Ovary (tissue), 9 donors: ENCODE results near the gene PLPP7. TPM values are rescaled to one million over a fixed set of nuclear protein-coding genes. Genes with fewer than 3 reads are reported as not detected.

Experiments used
- DNase-seq, 5 donors: peaks; one replicate each; pipeline ENCODE4 v3.0.0-alpha.2; 2019 to 2020
- H3K27ac ChIP-seq, 2 donors: fragments of 200-600 bp; one replicate each; pipeline versions ENCODE4 v1.5.1 to v1.8.0; 2019 to 2022
- H3K27me3 ChIP-seq: fragments of 200-600 bp; one replicate; pipeline ENCODE4 v1.8.0; 2022
- H3K36me3 ChIP-seq: fragments of 200-600 bp; sonication (generic); one replicate; pipeline ENCODE4 v1.5.1; 2019
- H3K4me1 ChIP-seq: one replicate; pipeline ENCODE4 v1.8.1; 2013; ENCODE audit warnings: mild to moderate bottlenecking, moderate library complexity; ENCODE audit not compliant: insufficient read depth
- H3K4me3 ChIP-seq: fragments of 200-600 bp; sonication (generic); one replicate; pipeline ENCODE4 v1.5.1; 2017
- H3K9me3 ChIP-seq, 2 donors: fragments of 200-600 bp in 1 of 2; sonication (generic) in 1 of 2; one replicate each; pipeline versions ENCODE4 v1.5.1 to v1.8.1; 2013 to 2019; ENCODE audit warnings: mild to moderate bottlenecking in 1 of 2, moderate library complexity in 1 of 2
- CTCF ChIP-seq, 3 donors: fragments of 450-650 bp in 2 of 3; fragments of 200-600 bp in 1 of 3; IDR thresholded peaks; one replicate each; pipeline versions ENCODE4 v1.5.1 to v1.8.0; 2016 to 2022; ENCODE audit warnings: antibody characterized with exemption in 3 of 3, mild to moderate bottlenecking in 1 of 3
- EP300 ChIP-seq: sonication (generic); formaldehyde crosslinking; IDR thresholded peaks from one replicate; pipeline ENCODE4 v1.6.1; 2017; ENCODE audit warnings: antibody characterized with exemption
- POLR2A ChIP-seq: fragments of 450-650 bp; IDR thresholded peaks from one replicate; pipeline ENCODE4 v1.6.1; 2017; ENCODE audit warnings: antibody characterized with exemption, mild to moderate bottlenecking, moderate library complexity
- WGBS, 3 donors: extraction: QIAGEN DNeasy Blood & Tissue Kit in 1 of 3; methylation state at CpG; one replicate each; pipeline versions ENCODE4 v1.1.5 to v1.1.7; 2013 to 2017; 5-methylcytosine and 5-hydroxymethylcytosine counted together
- intact Hi-C, 4 donors: fragments of 100-400 bp; cut with DNase I; formaldehyde crosslinking; loops; one replicate each; pipeline versions ENCODE4 v1.11.0 to v1.15.1; 2022 to 2023
- polyA plus RNA-seq, 2 donors: library from polyadenylated mRNA; stranded (reverse); fragments of 200-250 nt in 1 of 2; fragments of 350-450 nt in 1 of 2; fragmentation: Illumina TruSeq in 1 of 2; extraction: RNeasy Lipid Tissue Mini Kit (QIAGEN cat#74804) in 1 of 2; gene quantifications; one replicate each; pipeline ENCODE4 v1.2.3, GENCODE V29; 2013 to 2014
- total RNA-seq, 7 donors: library from RNA; depleted of rRNA in 2 of 7; stranded (reverse); fragments of >200 nt in 2 of 7; fragmentation: NEBNext Ultra II Directional in 3 of 7; extraction: Animal tissue kit (Norgen Biotek cat#: 25700) in 3 of 7; gene quantifications; one replicate each; pipeline versions ENCODE4 v1.1.0 to v1.2.4, GENCODE V29; 2016 to 2023
- donor health status: DM: no; HTN: no; CAD: no; lungs with moderate emphysema.
- donor health status: DM: no; HTN: no; CAD: no.
- donor health status: Bipolar disorder and iron deficiency.
- donor health status: DM: yes; HTN: yes; CAD: no.
- donor health status: DM: no; HTN: no; CAD: no.
- donor health status: DM: yes; HTN: yes; CAD: no.

Gene PLPP7
- total and polyA plus RNA-seq, 9 donors, result 3.6 to 12.0 (median 11.0) TPM

GRCh38 chr9:131257266-131258025 is 32.1 kb upstream of the PLPP7 start:
- TF ChIP-seq EP300 (no peak), POLR2A (no peak), CTCF (IDR thresholded peaks at IDR 0.05) (no peak)
- H3K27me3 ChIP-seq, result no peaks in the 10 kb centered on the region
- WGBS, 3 donors, result 89 to 93% (median 90%) methylated on average over 15 of the region's 15 CpGs
- H3K4me1 ChIP-seq, result peaks cover 9% of the 10 kb centered on the region
- no peak overlapping the region for H3K27ac ChIP-seq
- H3K36me3 ChIP-seq, result no peaks in the 10 kb centered on the region
- H3K9me3 ChIP-seq, result no peaks in the 10 kb centered on the region
- DNase-seq, result no peak
- intact Hi-C loops, result no loop called here
- no peak overlapping the region for H3K4me3 ChIP-seq

GRCh38 chr9:131258186-131258585 is 31.3 kb upstream of the PLPP7 start:
- Histone ChIP-seq H3K9me3 (no peaks in the 10 kb centered on the region), H3K36me3 (no peaks in the 10 kb centered on the region), H3K27ac (no peak overlapping the region), H3K4me1 (peaks cover 9% of the 10 kb centered on the region), H3K27me3 (no peaks in the 10 kb centered on the region), H3K4me3 (no peak overlapping the region)
- TF ChIP-seq CTCF (IDR thresholded peaks at IDR 0.05) (no peak), EP300 (no peak), POLR2A (no peak)
- no peak for DNase-seq
- intact Hi-C loops, result no loop called here
- WGBS, 3 donors, result 77 to 80% (median 77%) methylated on average over 15 of the region's 15 CpGs

- DNase-seq, result no peak
- Histone ChIP-seq H3K27ac (no peak overlapping the region), H3K4me1 (peaks cover 9% of the 10 kb centered on the region), H3K36me3 (no peaks in the 10 kb centered on the region), H3K27me3 (no peaks in the 10 kb centered on the region), H3K4me3 (no peak overlapping the region), H3K9me3 (no peaks in the 10 kb centered on the region)
- intact Hi-C loops, result no loop called here
- WGBS, 3 donors, result 82 to 86% (median 83%) methylated on average over 25 of the region's 25 CpGs
- TF ChIP-seq EP300 (no peak), POLR2A (no peak), CTCF (IDR thresholded peaks at IDR 0.05) (no peak)
Observed at GRCh38 chr9:131258698-131259431, 30.7 kb upstream of the PLPP7 start.

- Histone ChIP-seq H3K36me3 (no peaks in the 10 kb centered on the region), H3K27ac (no peak overlapping the region), H3K27me3 (no peaks in the 10 kb centered on the region), H3K4me3 (no peak overlapping the region), H3K9me3 (no peaks in the 10 kb centered on the region), H3K4me1 (peaks cover 9% of the 10 kb centered on the region)
- whole genome bisulfite sequencing, 3 donors, result 89 to 96% (median 90%) methylated on average over 11 to 12 of the region's 12 CpGs
- intact Hi-C loops, result no loop called here
- TF ChIP-seq POLR2A (no peak), CTCF (IDR thresholded peaks at IDR 0.05) (no peak), EP300 (no peak)
- no peak for DNase-seq
Observed at GRCh38 chr9:131259432-131259898, 30.1 kb upstream of the PLPP7 start.
